PC-3 (cell line): ENCODE measurements around the gene TBC1D5.

ENCODE experiments used
- CTCF ChIP-seq: fragments of 300-600 bp; sonication (generic); conservative IDR thresholded peaks from 2 replicates; pipeline ENCODE4 v1.5.1; 2017; ENCODE audit warnings: antibody characterized with exemption, low read depth, mild to moderate bottlenecking, low read length
- EZH2 ChIP-seq: fragments of 300-600 bp; sonication (generic); IDR thresholded peaks from one replicate; pipeline ENCODE4 v1.6.1; 2017; ENCODE audit warnings: antibody characterized with exemption, mild to moderate bottlenecking, low read length; ENCODE audit not compliant: unreplicated experiment

GRCh38 chr3:17686613-17687012 lies 55.8 kb downstream of the TBC1D5 start:
- TF ChIP-seq CTCF (peak; percentile 59), EZH2 (no peak)
